HepG2 (cell line): Measurements from ENCODE around the gene TENM3.

Source experiments
- CHD2 ChIP-seq: IDR thresholded peaks from 2 replicates; pipeline ENCODE4 v1.6.1; 2011; ENCODE audit warnings: low read depth, low read length, improper control_type of control experiment
- CTCF ChIP-seq: sonication (generic); formaldehyde crosslinking; IDR thresholded peaks from 2 replicates; pipeline ENCODE4 v1.5.0; 2020; ENCODE audit warnings: mild to moderate bottlenecking, missing genetic modification reagents, moderate library complexity
- ELF1 ChIP-seq: sonication (generic); formaldehyde crosslinking; IDR thresholded peaks from 2 replicates; pipeline ENCODE4 v1.4.0; 2020; ENCODE audit warnings: missing genetic modification reagents
- GPBP1L1 ChIP-seq: sonication (generic); formaldehyde crosslinking; IDR thresholded peaks from 2 replicates; pipeline ENCODE4 v1.5.0; 2020; ENCODE audit warnings: mild to moderate bottlenecking, missing genetic modification reagents
- NFYB ChIP-seq: sonication (generic); formaldehyde crosslinking; IDR thresholded peaks from 2 replicates; pipeline ENCODE4 v1.4.0; 2020; ENCODE audit warnings: missing genetic modification reagents
- RFX5 ChIP-seq: IDR thresholded peaks from 2 replicates; pipeline ENCODE4 v1.6.1; 2011; ENCODE audit warnings: low read depth, low read length, improper control_type of control experiment
- SETDB1 ChIP-seq: sonication (generic); formaldehyde crosslinking; IDR thresholded peaks from 2 replicates; pipeline ENCODE4 v1.5.1; 2020; ENCODE audit warnings: missing genetic modification reagents, mild to moderate bottlenecking, borderline replicate concordance
- TCF12 ChIP-seq, 2 experiments: fragments of 450-650 bp in 1 of 2; sonication (generic) in 1 of 2; formaldehyde crosslinking in 1 of 2; IDR thresholded peaks; 2 replicates each; pipeline versions ENCODE4 v1.6.1 to v1.8.0; 2017 to 2022; ENCODE audit warnings: antibody characterized with exemption in 1 of 2, mild to moderate bottlenecking in 1 of 2, missing genetic modification reagents in 1 of 2, moderate library complexity in 1 of 2
- TRIM24 ChIP-seq: sonication (generic); formaldehyde crosslinking; IDR thresholded peaks from 2 replicates; pipeline ENCODE4 v1.8.0; 2022; ENCODE audit warnings: mild to moderate bottlenecking, missing genetic modification reagents
- ZFP41 ChIP-seq: sonication (generic); formaldehyde crosslinking; IDR thresholded peaks from 2 replicates; pipeline ENCODE4 v1.4.0; 2020; ENCODE audit warnings: mild to moderate bottlenecking, missing genetic modification reagents, borderline replicate concordance
- ZNF431 ChIP-seq: sonication (generic); formaldehyde crosslinking; IDR thresholded peaks from 2 replicates; pipeline ENCODE4 v1.9.0; 2022; ENCODE audit warnings: missing genetic modification reagents, low read depth, mild to moderate bottlenecking, borderline replicate concordance
- ZNF639 ChIP-seq: conservative IDR thresholded peaks from 2 replicates; pipeline ENCODE4 v1.6.1; 2018; ENCODE audit warnings: missing genetic modification reagents
- ZNF766 ChIP-seq: sonication (generic); formaldehyde crosslinking; IDR thresholded peaks from 2 replicates; pipeline ENCODE4 v1.5.0; 2020; ENCODE audit warnings: missing genetic modification reagents, borderline replicate concordance

- TF ChIP-seq CHD2 (no peak), ELF1 (CRISPR knock-in tag) (no peak), NFYB (CRISPR knock-in tag) (no peak), ZNF431 (no peak), TCF12 (IDR thresholded peaks at IDR 0.05) (no peak), TCF12 (CRISPR knock-in tag; IDR thresholded peaks at IDR 0.05) (no peak), CTCF (CRISPR knock-in tag) (no peak), ZFP41 (CRISPR knock-in tag) (no peak), TRIM24 (CRISPR knock-in tag) (no peak), ZNF639 (CRISPR knock-in tag) (no peak), ZNF766 (no peak), GPBP1L1 (CRISPR knock-in tag) (no peak), RFX5 (no peak), SETDB1 (CRISPR knock-in tag) (no peak)
These were observed 21.0 kb downstream of the TENM3 start for GRCh38 chr4:182264139-182264752.
